Stimulated activated CD8-positive, alpha-beta memory T cell treated with anti-CD3 and anti-CD28 coated beads, Interleukin-4, amount 100 ng/mL, for 24 hours (primary cell): ENCODE measurements around the gene OR14A16.

Experiments used
- DNase-seq: peaks from one replicate; pipeline ENCODE4 v3.0.0-alpha.2; 2020; ENCODE audit warnings: low read depth

Gene OR14A16

GRCh38 chr1:247824023-247824422 is at the start of gene OR14A16:
Gene OR14A16 (minus strand): TSS chr1:247824119. CDS start chr1:247815729, 8,390 bp downstream.
- no peak for DNase-seq

GRCh38 chr1:247865416-247865815 is 41.5 kb upstream of the OR14A16 start:
- DNase-seq, result no peak

GRCh38 chr1:247864644-247865043 is 40.7 kb upstream of the OR14A16 start:
- DNase-seq, result no peak

GRCh38 chr1:247862756-247863155 is 38.8 kb upstream of the OR14A16 start:
- DNase-seq, result no peak

GRCh38 chr1:247857985-247858619 is 34.2 kb upstream of the OR14A16 start:
- DNase-seq, result no peak

- peak; percentile 5 for DNase-seq
Observed at GRCh38 chr1:247857069-247857984, 33.4 kb upstream of the OR14A16 start, which contains the start of gene TRIM58. Gene TRIM58 (plus strand): TSS chr1:247857187. CDS start chr1:247857247, 60 bp downstream.

GRCh38 chr1:247855911-247856310 is 32.0 kb upstream of the OR14A16 start:
- DNase-seq, result no peak

GRCh38 chr1:247854899-247855545 is 31.1 kb upstream of the OR14A16 start:
- DNase-seq, result no peak

- DNase-seq, result no peak
Observed at GRCh38 chr1:247849616-247850015, 25.7 kb upstream of the OR14A16 start.

GRCh38 chr1:247848346-247848745 is 24.4 kb upstream of the OR14A16 start:
- no peak for DNase-seq

- DNase-seq, result no peak
Observed at GRCh38 chr1:247845693-247846017, 21.7 kb upstream of the OR14A16 start.

- DNase-seq, result no peak
Observed at GRCh38 chr1:247845011-247845692, 21.2 kb upstream of the OR14A16 start.

GRCh38 chr1:247843411-247843810 is 19.5 kb upstream of the OR14A16 start:
- DNase-seq, result no peak

GRCh38 chr1:247841796-247842195 is 17.9 kb upstream of the OR14A16 start, which contains the start of gene OR11L1:
Gene OR11L1 (minus strand): TSS chr1:247841896. CDS start chr1:247841896, 0 bp downstream.
- no peak for DNase-seq

- DNase-seq, result no peak
Observed at GRCh38 chr1:247840818-247841217, 16.9 kb upstream of the OR14A16 start.

GRCh38 chr1:247833601-247834000 is 9.7 kb upstream of the OR14A16 start:
- no peak for DNase-seq

- DNase-seq, result no peak
Observed at GRCh38 chr1:247829656-247830055, 5.7 kb upstream of the OR14A16 start.

GRCh38 chr1:247825362-247825761 is 1.4 kb upstream of the OR14A16 start:
- no peak for DNase-seq

- DNase-seq, result no peak
Observed at GRCh38 chr1:247822060-247822459, 1.9 kb downstream of the OR14A16 start.

- no peak for DNase-seq
Observed at GRCh38 chr1:247812637-247813036, 11.3 kb downstream of the OR14A16 start.

GRCh38 chr1:247797518-247797917 is 26.4 kb downstream of the OR14A16 start:
- DNase-seq, result no peak

GRCh38 chr1:247769603-247770002 is 54.3 kb downstream of the OR14A16 start:
- DNase-seq, result no peak
